Measurements from ENCODE around the gene DOCK1. TPM values are rescaled to one million over a fixed set of nuclear protein-coding genes. Genes with fewer than 3 reads are reported as not detected.

The DOCK1 gene
- total RNA-seq, 1 donor from 2014 or later = 16.8 TPM

DNA sequence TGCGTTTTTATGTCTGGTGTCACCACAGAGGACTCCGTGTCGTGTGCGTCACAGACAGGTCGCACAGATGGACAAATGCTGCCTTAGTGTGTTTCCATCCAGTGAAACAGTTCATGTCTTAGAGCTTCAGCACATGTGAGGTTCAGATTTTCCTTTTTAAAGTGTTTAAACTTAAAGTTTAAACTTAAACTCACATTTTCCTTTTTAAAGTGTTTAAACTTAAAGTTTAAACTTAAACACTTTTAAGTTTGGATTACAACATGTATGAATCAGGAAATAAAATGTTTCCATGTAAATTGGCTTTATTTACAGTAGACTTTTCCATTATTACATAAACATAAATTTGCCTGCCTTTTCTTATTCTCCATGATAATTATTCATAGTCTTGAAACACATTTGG is 223.9 kb downstream of the DOCK1 start:
- Histone ChIP-seq H3K27ac (replicated peaks) (no peak overlapping the region), H3K27me3 (ENCODE audit: low read depth) (no peaks in the 10 kb centered on the region), H3K4me1 (no peaks in the 10 kb centered on the region), H3K4me3 (no peak overlapping the region), H3K36me3 (peaks cover 55% of the 10 kb centered on the region), H3K9me3 (replicated peaks) (no peaks in the 10 kb centered on the region)
- TF ChIP-seq, protein P1, sequence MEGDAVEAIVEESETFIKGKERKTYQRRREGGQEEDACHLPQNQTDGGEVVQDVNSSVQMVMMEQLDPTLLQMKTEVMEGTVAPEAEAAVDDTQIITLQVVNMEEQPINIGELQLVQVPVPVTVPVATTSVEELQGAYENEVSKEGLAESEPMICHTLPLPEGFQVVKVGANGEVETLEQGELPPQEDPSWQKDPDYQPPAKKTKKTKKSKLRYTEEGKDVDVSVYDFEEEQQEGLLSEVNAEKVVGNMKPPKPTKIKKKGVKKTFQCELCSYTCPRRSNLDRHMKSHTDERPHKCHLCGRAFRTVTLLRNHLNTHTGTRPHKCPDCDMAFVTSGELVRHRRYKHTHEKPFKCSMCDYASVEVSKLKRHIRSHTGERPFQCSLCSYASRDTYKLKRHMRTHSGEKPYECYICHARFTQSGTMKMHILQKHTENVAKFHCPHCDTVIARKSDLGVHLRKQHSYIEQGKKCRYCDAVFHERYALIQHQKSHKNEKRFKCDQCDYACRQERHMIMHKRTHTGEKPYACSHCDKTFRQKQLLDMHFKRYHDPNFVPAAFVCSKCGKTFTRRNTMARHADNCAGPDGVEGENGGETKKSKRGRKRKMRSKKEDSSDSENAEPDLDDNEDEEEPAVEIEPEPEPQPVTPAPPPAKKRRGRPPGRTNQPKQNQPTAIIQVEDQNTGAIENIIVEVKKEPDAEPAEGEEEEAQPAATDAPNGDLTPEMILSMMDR (IDR thresholded peaks at IDR 0.05; ENCODE audit: borderline replicate concordance) = no peak
- no peak for DNase-seq
- intact Hi-C loops (cut with micrococcal nuclease) = no loop called here

DNA sequence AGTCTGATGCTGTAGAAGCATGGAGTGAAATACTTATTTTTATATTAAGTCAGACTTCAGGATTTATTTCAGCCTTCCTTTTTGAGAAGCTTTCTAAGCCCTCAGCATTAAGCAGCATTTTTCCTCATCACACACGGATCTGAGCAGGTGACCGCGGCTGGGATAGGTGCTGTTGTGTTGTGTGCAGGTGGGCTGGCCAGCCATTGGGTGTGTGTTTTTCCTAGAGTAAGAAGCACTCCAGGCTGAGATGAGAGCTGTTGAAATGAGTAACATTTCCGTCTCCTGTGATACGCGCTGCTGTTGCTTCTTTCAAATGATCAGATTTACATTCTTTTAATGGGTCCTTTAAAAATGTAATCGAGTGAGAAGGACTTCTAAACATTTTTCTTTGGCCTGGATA is 227.2 kb downstream of the DOCK1 start:
- Histone ChIP-seq H3K4me1 (no peaks in the 10 kb centered on the region), H3K4me3 (no peak overlapping the region), H3K9me3 (replicated peaks) (no peaks in the 10 kb centered on the region), H3K36me3 (peaks cover 40% of the 10 kb centered on the region), H3K27ac (replicated peaks) (no peak overlapping the region), H3K27me3 (ENCODE audit: low read depth) (no peaks in the 10 kb centered on the region)
- no peak for DNase-seq
- TF ChIP-seq, protein P1 (IDR thresholded peaks at IDR 0.05; ENCODE audit: borderline replicate concordance) = no peak
- intact Hi-C loops (cut with micrococcal nuclease) = no loop called here

DNA sequence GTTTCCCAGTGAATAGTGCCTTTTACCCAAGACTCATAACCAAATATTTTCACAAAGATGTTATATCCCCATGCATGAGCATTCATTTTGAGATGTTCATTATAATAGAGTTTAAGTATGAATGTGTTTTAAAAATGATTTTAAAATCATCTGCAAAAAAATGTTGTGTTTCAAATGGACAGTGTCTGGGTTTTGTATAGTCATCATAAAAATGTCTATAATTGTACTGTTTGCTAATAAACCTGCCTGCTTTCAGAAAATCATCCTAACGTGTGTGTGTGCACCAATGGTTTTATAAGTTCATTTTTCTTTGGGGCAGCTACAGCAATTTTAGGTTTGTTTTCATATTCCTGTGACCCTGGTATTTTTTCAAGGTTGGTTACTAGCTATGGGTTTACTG is 228.0 kb downstream of the DOCK1 start:
- no peaks in the 10 kb centered on the region for H3K9me3 ChIP-seq (replicated peaks)
- H3K27me3 ChIP-seq (ENCODE audit: low read depth) = no peaks in the 10 kb centered on the region
- peaks cover 32% of the 10 kb centered on the region for H3K36me3 ChIP-seq
- no peak overlapping the region for H3K4me3 ChIP-seq
- intact Hi-C loops (cut with micrococcal nuclease) = no loop called here
- DNase-seq = no peak
- no peaks in the 10 kb centered on the region for H3K4me1 ChIP-seq
- TF ChIP-seq, protein P1 (IDR thresholded peaks at IDR 0.05; ENCODE audit: borderline replicate concordance) = no peak
- no peak overlapping the region for H3K27ac ChIP-seq (replicated peaks)

DNA sequence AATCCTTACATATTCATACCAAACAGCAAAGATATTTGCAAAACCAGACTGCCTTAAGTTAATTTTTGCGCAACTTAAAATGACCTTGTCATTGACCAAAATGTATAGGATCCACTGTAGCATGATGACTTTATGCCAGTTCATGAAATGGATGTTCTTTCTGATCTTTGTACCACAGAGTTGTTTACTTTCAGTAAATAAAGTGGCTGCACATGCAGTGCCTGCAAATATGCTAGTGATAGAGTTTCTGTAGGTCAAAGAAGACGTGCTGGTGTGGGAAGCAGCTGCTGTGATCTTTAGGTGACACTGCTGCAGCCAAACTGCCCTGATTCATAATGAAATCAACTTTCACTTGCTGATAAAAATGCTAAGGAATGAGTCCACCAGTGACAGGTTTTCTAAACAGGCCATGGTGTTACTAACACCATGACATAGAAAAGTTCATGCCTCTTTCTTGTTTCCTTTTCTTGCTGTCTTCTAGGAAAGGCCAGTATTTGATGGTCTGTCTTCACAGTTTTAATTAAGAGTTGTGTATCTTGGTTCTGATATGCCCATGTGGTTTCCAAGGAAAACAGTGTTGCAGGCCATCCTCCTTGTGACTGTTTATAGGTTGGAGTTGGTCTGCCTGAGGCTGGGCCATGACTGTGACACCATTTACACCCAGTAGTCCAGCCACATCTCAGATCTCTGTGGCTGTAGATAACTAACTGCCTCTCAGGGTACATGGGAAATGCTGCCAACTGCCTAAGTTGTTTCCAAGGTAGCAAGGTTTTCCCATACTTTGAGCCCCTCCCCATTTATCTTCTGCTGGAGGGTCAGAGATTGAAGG is 228.7 kb downstream of the DOCK1 start:
- Histone ChIP-seq H3K9me3 (replicated peaks) (no peaks in the 10 kb centered on the region), H3K36me3 (peaks cover 25% of the 10 kb centered on the region), H3K27ac (replicated peaks) (no peak overlapping the region), H3K4me3 (no peak overlapping the region), H3K27me3 (ENCODE audit: low read depth) (no peaks in the 10 kb centered on the region), H3K4me1 (no peaks in the 10 kb centered on the region)
- intact Hi-C loops (cut with micrococcal nuclease) = no loop called here
- DNase-seq = no peak
- TF ChIP-seq, protein P1 (IDR thresholded peaks at IDR 0.05; ENCODE audit: borderline replicate concordance) = no peak

DNA sequence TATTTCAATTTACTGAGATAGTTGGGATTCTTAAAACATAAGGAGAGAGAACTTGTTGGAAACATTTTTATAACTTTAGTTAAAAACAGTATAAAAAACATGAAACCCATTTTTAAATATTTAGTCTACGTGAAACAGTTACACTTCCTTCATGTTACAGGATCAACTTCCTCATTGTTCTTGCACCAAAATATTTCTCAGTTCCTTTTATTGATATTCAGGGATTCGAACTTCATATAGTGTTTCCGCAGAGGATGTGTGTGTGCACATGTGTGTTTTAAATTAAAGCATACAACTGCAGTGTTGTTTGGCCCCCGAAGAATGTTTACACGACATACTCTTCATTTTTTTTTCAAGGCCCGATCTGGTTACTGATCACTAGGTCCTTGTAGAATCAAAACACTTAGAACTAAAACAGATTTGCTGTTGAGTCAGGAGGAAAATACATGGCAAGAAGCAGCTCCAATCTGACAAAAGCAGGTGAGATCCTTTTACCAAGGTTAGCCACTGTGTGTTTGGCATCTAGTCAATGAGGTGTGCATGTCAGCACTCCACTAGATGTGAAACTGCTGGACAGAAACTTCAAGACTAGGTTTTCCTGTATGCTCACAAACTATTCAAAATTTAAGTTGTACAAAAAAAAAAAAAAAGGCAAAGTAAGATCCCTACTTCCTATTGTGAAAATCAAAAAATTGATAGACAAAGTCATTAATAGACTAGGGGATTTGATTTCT is 230.8 kb downstream of the DOCK1 start:
- TF ChIP-seq, protein P1 (IDR thresholded peaks at IDR 0.05; ENCODE audit: borderline replicate concordance) = no peak
- no peak for DNase-seq
- no peaks in the 10 kb centered on the region for H3K4me1 ChIP-seq
- H3K36me3 ChIP-seq = peaks cover 11% of the 10 kb centered on the region
- no peak overlapping the region for H3K27ac ChIP-seq (replicated peaks)
- H3K4me3 ChIP-seq = no peak overlapping the region
- intact Hi-C loops (cut with micrococcal nuclease) = no loop called here
- H3K27me3 ChIP-seq (ENCODE audit: low read depth) = no peaks in the 10 kb centered on the region
- H3K9me3 ChIP-seq (replicated peaks) = no peaks in the 10 kb centered on the region

Data from left ventricle myocardium inferior (tissue), 1 donor.